ENCODE measurements around the gene NCOR1. TPM values are rescaled to one million over a fixed set of nuclear protein-coding genes. Genes with fewer than 3 reads are reported as not detected.

Gene NCOR1
- total and polyA plus RNA-seq, 2 of the 8 experiments (the other 6 are each of a cell fraction or from before 2014, with no cell fraction given), result 65.4 to 142 TPM

DNA sequence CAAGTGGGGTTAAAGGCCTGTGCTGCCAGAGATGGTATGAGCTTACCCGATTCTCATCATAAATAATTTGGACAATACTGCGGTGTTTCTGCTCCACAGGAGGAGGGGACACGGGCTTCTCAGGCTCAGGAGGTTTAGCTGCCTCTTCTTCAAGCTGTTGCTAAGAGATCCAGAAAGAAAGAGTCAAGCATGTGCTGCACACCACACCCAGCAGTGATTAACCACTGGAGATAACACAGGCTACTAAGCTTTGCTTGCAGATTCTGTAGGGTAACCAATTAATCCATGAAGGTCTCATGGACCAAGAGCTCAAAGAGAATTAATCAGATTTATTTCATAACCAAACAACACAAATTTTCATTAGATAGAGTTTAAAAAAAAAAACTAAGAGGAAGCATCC, 56.6 kb downstream of the NCOR1 start:
- 98% methylated on average over 3 of the region's 3 CpGs; no CpG with 5 or more reads in 1 of the 2 experiments for WGBS, 2 experiments (ENCODE audit: extremely low coverage in 1 of 2, insufficient coverage in 1 of 2, insufficient read length in 1 of 2, insufficient replicate concordance in 2 of 2, low coverage in 1 of 2, low lambda C conversion rate in 2 of 2, missing lambda C conversion rate in 1 of 2)

More for the DNA sequence above, 56.6 kb downstream of the NCOR1 start:
- no peaks in the 10 kb centered on the region for H3K79me1 ChIP-seq (ENCODE audit: low read depth, low read length)
- no peak overlapping the region for H2AFZ ChIP-seq (ENCODE audit: low read length)
- no peak overlapping the region for H3K4me3 ChIP-seq (ENCODE audit: extremely low read depth in 1 of 4, insufficient read depth in 2 of 4, low read depth in 3 of 4, low read length in 4 of 4)
- no peaks in the 10 kb centered on the region; a peak in 1 of 4 replicates for H3K79me2 ChIP-seq (ENCODE audit: control insufficient read depth in 1 of 2, insufficient read depth in 2 of 2, low read length in 2 of 2)
- H3K4ac ChIP-seq (replicated peaks; ENCODE audit: insufficient read length, low read depth, low read length), result no peak overlapping the region
- no peak overlapping the region for H2AK5ac ChIP-seq (ENCODE audit: low read depth, low read length)
- H2BK20ac ChIP-seq (ENCODE audit: low read length), result no peak overlapping the region
- no peaks in the 10 kb centered on the region for H3K9me3 ChIP-seq (ENCODE audit: insufficient read depth in 2 of 2, low read depth in 1 of 2, low read length in 1 of 2)
- H4K91ac ChIP-seq (replicated peaks; ENCODE audit: insufficient read length, low read length), result no peak overlapping the region
- TF ChIP-seq ZNF274 (IDR thresholded peaks at IDR 0.05; ENCODE audit: borderline replicate concordance, extremely low read depth, low read length), result no peak
- TF ChIP-seq ASH2L (IDR thresholded peaks at IDR 0.05; ENCODE audit: low read length), result no peak
- no peak for TF ChIP-seq RAD21 (IDR thresholded peaks at IDR 0.05 in 1 of 2, conservative IDR thresholded peaks at IDR 0.05 in 1 of 2; ENCODE audit: low read depth in 2 of 2, low read length in 2 of 2)
- TF ChIP-seq RXRA (IDR thresholded peaks at IDR 0.05; ENCODE audit: insufficient read depth, low read depth, low read length), result no peak
- no peak for TF ChIP-seq SAP30 (IDR thresholded peaks at IDR 0.05; ENCODE audit: insufficient read depth, insufficient replicate concordance, low read length)
- no peak for TF ChIP-seq RNF2 (IDR thresholded peaks at IDR 0.05; ENCODE audit: borderline replicate concordance, low read depth, low read length, missing control alignments, poor library complexity, severe bottlenecking)
- TF ChIP-seq KDM1A (IDR thresholded peaks at IDR 0.05; ENCODE audit: borderline replicate concordance, low read length), result no peak
- TF ChIP-seq SP2 (IDR thresholded peaks at IDR 0.05; ENCODE audit: low read length), result no peak
- H3K56ac ChIP-seq (replicated peaks; ENCODE audit: insufficient read length, low read depth, low read length), result no peak overlapping the region
- no peaks in the 10 kb centered on the region for H3K27me3 ChIP-seq (replicated peaks in 1 of 4; ENCODE audit: control insufficient read depth in 3 of 4, extremely low read depth in 1 of 4, insufficient read depth in 3 of 4, low read length in 3 of 4)
- H3K18ac ChIP-seq (ENCODE audit: extremely low read depth, low read length), result no peak overlapping the region
- no peak overlapping the region for H2BK15ac ChIP-seq (ENCODE audit: low read length)
- no peak overlapping the region for H2BK120ac ChIP-seq (replicated peaks; ENCODE audit: low read depth, low read length)
- no peaks in the 10 kb centered on the region for H4K20me1 ChIP-seq (replicated peaks in 1 of 2; ENCODE audit: control insufficient read depth in 1 of 2, insufficient read depth in 2 of 2, low read length in 2 of 2)
- no peak for FAIRE-seq
- H2BK5ac ChIP-seq (ENCODE audit: low read depth, low read length), result no peak overlapping the region
- no peak overlapping the region for H4K5ac ChIP-seq (ENCODE audit: insufficient read length, low read depth, low read length)
- H3K23me2 ChIP-seq (ENCODE audit: low read depth, low read length), result no peaks in the 10 kb centered on the region
- H3K4me1 ChIP-seq (replicated peaks in 1 of 4; ENCODE audit: control insufficient read depth in 3 of 4, insufficient read depth in 4 of 4, low read length in 3 of 4), result no peaks in the 10 kb centered on the region
- peaks cover 2 to 9% (median 7%) of the 10 kb centered on the region in 4 experiments; a peak in 5 of 8 replicates for H3K36me3 ChIP-seq (ENCODE audit: control insufficient read depth in 2 of 4, insufficient read depth in 4 of 4, low read length in 3 of 4)
- H2BK12ac ChIP-seq (ENCODE audit: low read depth, low read length), result no peak overlapping the region
- ChIA-PET POLR2A (ENCODE audit: partially characterized antibody) (interaction anchor here (1.3 kb wide), 1 partner anchor 10 kb away, joined by 3 read pairs; no protein-coding TSS in a partner anchor), CTCF (ENCODE audit: partially characterized antibody) (interaction anchor here (0.6 kb wide), 1 partner anchor 59 kb away, joined by 3 read pairs; the partner anchor contains the start of gene PIGL)
- no peak overlapping the region for H4K8ac ChIP-seq (ENCODE audit: extremely low read depth, insufficient read depth, low read length)
- H3K14ac ChIP-seq (ENCODE audit: insufficient read length), result no peak overlapping the region
- no peak overlapping the region for H3K27ac ChIP-seq (ENCODE audit: low read depth, low read length)
- no peak for DNase-seq (ENCODE audit: low read depth in 1 of 2, low spot score in 2 of 2)
- no peak overlapping the region for H3K9ac ChIP-seq (replicated peaks in 1 of 4; ENCODE audit: extremely low read depth in 1 of 4, low read depth in 3 of 4, low read length in 3 of 4)
- H3K23ac ChIP-seq (ENCODE audit: insufficient read length), result no peak overlapping the region
- H3K4me2 ChIP-seq (ENCODE audit: insufficient read depth in 1 of 2, low read depth in 2 of 2, low read length in 2 of 2), result no peak overlapping the region
